GM19452 (cell line): ENCODE results near the gene GATA5.

ENCODE experiments used
- ATAC-seq: cut with Tn5 transposase; IDR thresholded peaks from one replicate; pipeline ENCODE4 v1.9.1; 2021; ENCODE audit not compliant: unreplicated experiment

The GATA5 gene

DNA sequence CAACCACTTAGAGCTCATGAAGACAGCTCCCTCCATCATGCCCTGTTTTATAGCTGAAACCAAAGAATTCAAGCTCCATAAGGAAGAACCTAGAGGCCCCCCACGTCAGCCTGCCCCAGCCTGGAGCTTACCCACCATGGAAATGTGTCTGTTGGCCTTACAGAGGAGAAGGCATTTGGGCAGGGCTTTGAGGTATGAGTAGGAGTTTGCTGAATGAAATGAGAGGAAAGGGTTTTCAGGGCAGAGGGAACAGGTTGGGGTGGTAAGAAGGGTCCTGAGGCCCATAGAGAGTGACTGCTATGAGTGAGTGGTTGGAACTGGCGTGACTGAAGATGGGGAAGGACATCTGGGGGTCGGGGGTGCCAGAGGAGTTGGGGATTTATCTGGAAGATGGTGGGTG, 12.7 kb upstream of the GATA5 start:
- ATAC-seq: no peak

DNA sequence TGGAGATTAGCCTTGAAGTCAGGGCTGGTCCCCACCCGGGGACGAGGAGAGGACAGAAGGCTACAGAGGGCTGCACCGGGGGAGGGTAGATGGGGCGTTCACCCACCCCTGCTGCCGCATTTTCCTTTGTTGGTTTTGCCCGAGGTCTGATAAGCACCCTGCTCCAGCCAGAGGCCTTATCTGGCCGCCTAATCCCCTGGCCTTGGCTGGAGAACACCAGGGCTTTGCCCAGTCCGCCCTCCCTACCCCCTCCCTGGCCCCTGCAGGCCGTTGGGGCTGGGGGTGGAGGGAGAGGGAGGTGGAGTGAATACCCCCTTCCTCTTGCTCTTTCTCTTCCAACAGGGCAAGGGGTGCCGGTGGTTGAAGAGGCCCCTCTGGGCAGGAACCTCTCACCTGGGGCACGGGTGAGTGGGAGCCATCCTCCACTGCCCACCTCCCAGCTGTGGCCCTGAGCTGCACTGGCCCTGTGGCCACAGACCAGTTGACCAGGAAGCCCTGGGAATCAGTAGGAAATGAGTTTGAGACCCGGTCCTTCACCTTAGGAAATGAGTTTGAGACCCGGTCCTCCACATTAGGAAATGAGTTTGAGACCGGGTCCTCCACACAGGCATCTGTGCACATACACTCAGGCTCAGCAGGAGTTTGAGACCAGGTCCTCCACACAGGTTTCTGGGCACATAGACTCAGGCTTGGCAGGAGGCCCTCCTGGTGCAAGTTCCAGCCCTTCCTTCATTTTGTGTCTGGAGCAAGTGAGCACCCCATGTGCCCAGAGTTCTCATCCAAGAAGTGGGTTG, 12.0 kb upstream of the GATA5 start:
- ATAC-seq: no peak

- no peak for ATAC-seq
These were observed 11.3 kb upstream of the GATA5 start for GRCh38 chr20:62487118-62487517.

GRCh38 chr20:62486484-62486883, 10.7 kb upstream of the GATA5 start:
- ATAC-seq: no peak

GRCh38 chr20:62485701-62486089, 9.9 kb upstream of the GATA5 start:
- no peak for ATAC-seq

DNA sequence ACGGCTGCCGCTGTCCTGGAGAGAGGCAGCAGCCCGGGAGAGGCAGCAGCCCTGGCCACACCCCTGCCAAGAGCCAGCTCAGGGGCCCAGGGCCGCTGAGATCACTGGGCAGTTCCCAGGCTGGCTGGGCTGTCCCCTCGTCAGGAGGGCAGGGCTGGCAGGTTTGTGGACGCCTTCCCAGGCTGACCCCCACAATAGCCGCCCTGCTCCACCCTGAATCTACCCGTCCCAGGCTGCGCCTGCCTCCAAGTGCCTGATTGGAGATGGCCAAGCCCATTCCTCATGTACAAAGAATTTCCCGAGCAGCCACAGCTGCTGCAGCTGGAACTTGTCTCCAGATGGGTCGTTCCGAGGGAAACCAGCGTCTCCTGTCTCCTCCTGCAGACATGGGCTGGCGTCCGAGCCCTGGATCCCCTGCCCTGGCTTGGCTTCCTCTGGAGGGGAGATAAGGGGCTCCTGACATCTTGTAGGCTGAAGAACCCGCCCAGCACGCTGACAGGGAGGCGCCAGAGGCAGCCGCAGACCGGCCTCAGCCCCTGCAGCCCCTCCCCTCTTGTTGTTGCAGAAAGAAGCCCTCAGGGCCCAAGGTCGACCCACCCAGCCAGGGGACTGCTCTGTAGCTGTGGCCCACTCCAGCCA, 9.4 kb upstream of the GATA5 start:
- ATAC-seq: no peak

- no peak for ATAC-seq
These were observed 8.7 kb upstream of the GATA5 start for GRCh38 chr20:62484478-62484877.

- ATAC-seq: no peak
These were observed 8.0 kb upstream of the GATA5 start for GRCh38 chr20:62483613-62484458.

DNA sequence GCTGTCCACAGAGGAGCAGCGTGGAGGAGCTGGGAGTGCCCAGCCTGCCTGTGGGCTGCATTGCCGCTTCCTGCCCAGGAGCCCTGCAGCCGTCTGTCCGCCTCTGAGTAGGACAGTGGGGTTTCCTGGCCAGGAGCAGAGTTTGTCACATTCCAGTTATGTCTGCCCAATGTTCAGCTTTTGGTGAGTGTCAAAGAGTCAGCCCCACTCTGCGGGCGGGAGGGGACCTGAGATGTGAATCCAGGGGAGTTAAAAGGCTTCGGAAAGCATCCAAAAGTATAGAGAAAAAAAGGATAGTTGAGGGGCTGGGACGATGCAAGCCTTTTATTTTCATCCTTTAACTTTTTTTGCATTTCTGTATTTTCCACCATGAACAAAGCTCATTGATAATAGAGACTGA, 7.2 kb upstream of the GATA5 start:
- no peak for ATAC-seq

GRCh38 chr20:62482146-62482809, 6.5 kb upstream of the GATA5 start:
- ATAC-seq: no peak

- ATAC-seq: no peak
These were observed 5.8 kb upstream of the GATA5 start for GRCh38 chr20:62481425-62482145.

- no peak for ATAC-seq
These were observed 4.5 kb upstream of the GATA5 start for GRCh38 chr20:62480318-62480717.

DNA sequence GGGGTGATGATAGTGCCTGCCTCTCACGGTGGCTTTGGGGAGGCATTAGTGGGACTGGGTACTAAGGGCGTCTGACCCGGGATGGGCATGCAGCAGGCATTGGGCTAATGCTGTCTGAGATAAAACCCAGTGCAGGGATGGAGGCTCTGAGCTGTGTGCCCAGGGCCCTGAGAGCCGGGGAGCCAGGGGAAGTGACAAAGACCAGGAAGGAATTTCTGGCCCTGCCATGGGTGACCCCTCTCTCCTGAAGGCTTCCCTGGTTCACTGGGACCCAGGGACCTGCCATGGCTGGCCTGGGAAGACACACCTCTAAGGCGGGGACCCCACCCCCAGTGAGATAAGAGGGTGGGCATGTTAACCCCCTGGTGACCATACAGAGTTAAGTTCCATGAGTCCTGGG, 3.9 kb upstream of the GATA5 start:
- no peak for ATAC-seq

DNA sequence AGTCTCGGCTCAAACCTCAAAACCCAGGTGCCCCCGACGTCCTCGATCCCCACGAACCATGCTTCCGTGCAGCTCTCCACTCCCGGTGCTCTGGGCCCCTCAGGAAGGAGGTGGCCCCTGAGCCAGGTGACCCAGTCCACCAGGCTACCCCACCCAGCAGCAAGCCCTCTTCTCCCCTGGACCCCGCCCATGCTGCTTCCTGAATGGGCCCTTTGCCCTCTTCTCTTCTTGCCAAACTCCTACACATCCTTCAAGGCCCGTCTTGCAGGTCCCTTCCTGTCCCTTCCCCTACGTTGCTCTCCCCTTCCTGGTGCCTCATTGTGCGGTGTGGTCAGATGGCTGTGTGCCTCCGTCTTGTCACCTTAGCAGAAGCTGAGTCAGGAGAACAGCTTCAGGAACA, 3.4 kb upstream of the GATA5 start:
- ATAC-seq: no peak

GRCh38 chr20:62477669-62478455, 2.1 kb upstream of the GATA5 start:
- ATAC-seq: no peak

DNA sequence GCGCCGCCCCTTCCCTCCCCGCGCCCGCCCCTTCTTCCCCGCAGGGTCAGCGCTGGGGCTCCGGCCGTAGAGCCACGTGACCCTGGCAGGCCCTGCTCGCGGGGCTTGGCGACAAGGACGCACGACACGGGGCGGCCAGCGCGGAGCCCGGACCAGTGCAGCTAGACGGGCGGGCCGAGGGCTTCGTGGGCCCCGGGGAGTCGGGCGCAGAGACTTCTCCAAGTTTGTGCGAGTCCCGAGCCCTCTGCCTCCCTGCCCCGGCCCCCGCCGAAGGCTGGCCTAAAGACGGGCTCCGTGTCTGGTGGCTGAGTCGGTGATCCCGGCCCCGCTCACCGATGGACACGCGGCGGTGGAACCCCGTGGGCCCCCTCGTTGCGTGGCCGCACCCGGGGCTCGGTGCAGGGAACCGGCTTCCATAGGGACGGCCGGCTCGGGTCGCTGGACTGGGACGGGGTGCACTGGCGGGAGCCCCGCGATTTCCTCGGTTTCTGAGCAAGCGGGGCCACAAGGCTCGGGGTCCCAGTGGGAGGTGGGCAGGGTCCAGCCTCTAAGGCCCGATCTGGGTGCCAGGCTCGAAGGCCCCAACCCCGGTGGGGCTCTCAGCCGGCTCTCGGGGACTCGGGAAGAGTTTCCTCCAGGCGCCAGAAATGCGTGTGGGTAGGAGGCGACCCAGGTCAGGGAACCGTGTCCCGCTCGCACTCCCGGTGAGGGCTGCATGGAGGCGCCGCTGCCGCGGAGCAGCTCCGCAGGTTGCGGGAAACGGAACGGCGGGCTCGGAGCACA, 452 bp upstream of the GATA5 start:
- no peak for ATAC-seq

DNA sequence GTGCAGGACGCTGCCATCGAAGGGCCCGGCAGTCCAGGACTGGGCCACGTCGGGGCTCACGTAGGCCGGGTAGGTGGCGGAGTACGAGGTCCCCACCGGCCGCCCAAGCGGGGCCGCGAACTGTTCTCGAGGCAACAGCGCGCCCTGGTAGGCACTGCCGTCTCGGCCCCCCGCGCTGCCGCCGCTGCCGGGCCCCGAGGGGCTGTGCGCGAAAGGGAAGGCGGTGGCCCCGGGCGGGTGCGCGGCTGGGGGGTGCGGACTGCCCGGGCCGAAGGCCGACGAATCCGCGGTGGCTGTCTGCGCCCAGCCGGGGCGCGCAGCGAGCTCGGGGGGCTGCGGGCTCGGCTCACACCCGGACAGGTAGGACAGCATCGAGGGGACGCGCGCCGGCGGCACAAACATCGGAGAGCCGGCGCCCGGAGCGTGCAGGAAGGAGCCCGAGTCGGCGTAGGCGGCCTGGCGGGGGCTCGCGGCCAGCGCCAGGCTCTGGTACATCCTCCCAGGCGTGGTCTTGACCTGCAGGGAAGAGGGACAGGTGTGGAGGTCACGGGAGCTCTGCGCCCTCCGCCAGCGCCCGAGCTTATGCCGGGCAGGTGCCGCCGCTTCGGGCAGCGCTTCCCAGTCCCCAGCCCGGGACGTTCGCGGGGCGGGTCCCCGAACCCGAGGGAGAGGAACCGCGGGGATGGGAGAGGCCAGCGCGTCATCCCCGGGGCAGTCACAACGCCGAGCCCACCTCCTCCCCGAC, 596 bp downstream of the GATA5 start:
- ATAC-seq: no peak

DNA sequence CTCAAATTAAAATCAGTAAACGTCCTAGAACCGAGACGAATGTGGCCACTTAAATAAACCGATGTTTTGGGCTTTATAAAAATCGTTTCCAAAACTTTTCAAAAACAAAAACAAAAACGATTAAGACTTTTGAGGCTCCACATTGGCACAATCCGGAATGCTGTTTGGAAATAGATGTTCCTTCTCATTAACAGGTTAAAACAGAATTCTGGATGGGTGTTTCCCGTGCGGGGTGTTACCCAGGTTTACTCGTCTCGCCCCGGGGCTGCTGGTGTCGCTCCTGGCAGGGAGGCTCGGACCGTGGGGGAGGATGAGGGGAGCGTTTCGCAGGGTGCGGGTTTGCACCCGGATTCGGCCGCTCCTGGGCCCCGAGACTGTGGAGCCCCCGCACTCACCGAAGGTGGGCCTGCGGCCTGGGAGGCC, 1.2 kb downstream of the GATA5 start:
- no peak for ATAC-seq
